Measurements from ENCODE around the gene BCL11A.

The BCL11A gene

DNA sequence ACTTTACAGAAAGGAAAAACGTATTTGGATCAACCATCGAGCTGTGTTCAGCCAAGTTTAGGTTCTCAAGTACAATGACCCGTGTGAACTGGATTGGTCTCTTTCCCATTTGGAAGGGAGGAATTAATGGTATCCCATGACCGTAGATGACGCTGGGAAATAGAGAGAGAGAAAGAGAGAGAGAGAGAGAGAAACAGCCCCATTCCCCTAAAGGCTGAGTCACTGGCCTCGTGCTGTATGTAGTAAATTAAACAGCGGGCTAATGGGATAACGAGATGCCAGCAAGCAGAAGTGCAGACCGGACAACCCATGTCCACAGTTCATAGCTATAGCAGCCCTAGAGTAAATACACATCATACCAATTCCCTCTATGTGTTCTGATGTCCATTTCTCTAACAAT is 99.6 kb downstream of the BCL11A start:
- DNase-seq: no peak

DNA sequence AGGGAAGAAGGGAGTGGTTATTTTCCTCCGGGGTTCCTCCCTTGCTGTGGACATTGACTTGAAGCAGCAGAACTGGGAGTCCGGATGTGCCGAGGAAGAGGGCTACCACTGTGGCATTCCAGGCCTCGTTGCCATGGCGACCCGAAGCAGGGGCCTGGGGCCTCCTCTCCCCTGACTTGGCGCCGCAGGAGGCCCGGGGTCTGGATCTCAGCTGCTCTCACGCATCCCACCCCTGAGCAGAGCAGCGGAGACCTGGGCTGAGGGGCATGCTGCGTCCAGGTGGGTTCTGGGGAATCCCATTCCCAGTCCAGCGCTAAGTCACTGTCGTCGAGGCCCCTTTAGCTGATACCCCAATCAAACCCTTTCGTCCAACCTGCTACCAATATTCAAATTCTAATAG is 100.2 kb downstream of the BCL11A start:
- no peak for DNase-seq

DNA sequence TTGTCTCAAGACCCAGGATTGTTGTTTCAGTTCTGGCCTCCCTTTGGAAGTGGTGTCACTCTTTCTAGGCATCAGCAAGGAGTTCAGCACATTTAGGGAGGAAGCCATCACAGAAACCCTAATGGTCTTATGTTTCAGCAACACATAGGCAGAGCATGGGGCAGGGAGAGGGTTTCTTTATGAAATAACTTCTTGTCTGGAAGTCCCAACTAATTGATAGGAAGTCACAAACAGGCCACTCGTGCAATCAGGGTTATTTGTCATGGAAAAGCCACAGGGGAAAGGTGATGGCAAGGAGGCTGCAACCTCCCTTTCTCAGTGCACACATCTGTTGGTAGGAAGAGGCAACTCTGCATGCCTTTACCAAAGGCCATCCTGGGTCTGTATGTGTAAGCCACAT is 103.0 kb downstream of the BCL11A start:
- DNase-seq: no peak

DNA sequence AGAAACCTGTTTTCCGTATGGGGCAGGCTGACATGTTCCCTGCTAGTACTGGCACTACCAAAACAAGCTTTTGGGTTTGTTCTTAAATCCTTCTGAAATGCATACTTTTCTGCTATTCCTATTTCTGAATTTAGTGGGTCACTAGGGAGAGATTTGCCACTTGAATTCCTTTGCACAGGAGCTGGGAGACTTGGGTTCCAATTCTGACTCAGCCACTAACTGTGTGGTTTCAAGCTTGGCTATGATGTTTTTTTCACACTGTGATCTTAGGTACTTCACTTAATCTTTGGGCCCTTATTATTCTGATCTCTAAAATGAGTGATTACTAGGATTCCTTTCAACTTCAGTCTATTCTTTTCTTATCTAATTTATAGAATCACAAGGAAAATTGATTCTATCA is 105.5 kb downstream of the BCL11A start:
- DNase-seq: no peak

DNA sequence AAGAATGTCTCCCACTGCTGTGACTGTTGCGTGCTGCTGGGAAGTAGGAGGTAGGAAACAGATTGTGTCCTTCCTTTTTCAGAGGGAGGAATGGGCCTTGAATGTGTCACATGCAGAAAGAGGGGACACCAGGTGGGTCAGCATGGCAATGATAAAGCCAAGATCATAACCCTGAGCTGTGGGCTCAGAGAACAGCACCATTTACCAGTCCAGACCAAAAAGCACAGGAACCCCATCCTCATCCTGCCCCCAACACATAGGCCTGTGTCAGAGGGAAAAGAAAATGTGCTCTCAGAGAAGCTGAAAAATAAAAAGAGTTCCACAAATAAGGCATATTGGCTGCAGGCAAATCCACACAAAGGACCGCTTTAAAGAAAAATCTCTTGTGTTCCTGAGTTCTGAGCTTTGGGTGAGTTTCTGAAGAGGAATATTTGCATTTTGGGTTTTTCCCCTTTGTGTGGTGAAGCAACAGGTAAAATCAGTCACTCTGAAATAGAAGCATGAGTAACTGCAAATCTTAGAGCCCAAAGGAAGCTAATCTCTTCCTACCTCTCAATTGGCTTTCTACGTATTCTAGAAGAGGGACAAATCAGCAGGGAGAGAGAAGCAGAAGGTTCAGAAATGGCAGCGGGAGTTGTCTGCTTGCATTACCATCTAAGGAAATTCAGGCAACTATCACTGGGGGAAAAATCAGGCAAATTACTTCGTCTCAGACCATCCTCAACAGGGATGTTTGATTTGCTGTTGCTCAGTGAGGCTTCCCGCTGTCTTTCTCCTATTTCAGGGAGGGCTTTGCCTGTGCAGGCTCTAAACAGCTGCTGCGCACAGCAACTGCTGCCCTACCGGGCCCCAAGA is 106.8 kb downstream of the BCL11A start:
- DNase-seq: no peak

DNA sequence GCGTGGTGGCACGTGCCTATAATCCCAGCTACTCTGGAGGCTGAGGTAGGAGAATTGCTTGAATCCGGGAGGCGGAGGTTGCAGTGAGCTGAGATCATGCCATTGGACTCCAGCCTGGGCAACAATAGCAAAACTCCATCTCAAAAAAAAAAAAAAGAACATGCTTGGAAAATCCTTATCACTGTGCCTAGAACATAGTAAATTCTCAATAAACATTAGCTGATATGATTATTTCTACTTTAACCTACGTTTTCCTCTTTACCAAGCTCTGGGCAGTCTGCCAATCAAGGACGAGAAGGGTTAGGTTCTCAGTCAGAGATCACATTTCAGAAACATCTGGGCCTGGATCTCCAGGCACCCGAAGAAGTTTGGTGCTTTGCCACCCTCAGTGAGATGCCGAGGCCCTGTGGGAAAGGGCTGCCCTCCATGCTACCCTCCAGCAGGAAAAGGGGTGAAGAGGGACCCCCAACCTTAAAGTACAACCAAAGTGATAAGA is 107.7 kb downstream of the BCL11A start:
- no peak for DNase-seq

DNA sequence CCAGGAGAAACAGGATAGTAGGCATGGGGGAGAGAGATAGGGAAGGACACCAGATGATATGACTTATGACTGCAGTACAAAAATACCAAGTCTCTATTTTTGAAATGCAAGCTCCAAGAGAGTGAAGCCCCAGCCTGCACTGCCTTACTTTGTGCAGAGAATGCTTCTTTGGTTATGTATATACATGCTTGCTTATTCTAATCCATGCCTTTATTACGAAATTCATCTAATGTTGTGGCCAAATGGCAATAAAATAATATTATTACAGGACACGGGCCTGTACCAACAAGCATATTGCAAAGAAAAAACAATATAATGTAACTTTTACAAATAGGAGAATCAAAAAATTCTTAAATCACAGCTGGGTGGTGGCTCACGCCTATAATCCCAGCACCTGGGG is 110.8 kb downstream of the BCL11A start:
- no peak for DNase-seq

DNA sequence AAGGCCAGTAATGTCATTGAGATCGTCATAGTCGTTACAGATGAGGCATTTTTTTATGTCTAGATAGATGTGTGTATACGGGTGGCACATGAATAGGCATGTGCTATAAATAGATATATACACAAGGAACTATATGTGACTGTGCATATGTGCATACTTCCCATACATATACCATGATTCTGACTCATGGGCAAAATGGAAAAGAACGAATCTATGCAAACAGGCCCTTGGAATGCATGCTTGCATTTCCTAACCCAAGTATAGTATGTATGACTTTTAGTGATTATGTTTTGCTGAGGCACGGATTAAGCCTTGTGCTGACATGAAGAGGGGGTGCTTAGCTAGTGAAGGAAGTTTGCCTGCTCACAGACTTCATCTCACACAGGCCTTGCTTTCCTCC is 111.7 kb downstream of the BCL11A start:
- DNase-seq: no peak

DNA sequence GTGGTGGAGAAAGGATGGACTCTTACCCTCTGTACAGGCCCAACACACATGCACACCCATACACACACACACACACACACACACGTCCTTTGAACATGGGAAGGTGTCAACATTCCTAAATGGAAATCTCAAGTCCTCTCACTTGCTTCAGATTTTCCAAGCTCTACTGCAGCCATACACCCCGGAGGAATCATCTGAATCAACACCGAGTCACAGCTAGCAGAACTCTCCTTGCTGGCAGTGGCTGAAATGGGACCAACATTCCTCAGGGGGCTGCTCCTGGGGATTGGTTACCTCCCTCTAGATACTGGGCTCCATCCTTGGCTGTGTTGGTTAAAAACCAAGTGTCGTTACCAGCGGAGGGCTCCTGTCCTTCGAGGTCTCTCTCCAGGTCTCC is 112.7 kb downstream of the BCL11A start:
- DNase-seq: no peak

DNA sequence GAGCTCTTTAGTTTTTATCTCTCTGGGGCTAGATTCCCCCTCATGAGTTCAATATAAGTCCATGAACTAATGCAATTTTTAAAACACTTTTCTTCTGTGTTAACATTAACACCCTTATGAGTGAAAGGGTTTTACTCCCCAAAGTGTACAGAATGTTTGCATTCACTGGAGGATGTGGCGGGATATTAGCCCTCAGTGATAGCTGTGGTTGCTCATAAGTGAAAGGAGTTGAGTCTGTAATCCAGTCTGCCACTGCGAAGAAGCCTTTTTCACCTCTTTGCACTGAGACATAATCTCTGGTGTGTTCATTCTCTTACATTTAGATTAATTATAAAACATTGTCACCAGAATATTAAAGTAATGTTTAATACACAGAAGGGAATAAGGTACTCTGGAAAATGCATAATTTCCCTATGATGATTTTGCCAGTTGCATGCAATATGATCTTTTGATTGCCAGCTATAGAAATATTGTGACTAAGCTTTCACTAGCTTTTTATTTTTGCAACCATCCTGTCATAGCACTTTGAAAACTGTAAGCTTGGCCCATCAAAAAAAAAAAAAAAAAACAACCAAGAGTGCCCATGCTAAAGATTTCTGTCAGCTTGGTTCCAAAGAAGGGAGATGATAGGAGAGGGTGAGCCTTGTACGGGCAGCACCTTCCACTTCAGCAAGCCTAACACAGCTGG is 113.2 kb downstream of the BCL11A start:
- no peak for DNase-seq

DNA sequence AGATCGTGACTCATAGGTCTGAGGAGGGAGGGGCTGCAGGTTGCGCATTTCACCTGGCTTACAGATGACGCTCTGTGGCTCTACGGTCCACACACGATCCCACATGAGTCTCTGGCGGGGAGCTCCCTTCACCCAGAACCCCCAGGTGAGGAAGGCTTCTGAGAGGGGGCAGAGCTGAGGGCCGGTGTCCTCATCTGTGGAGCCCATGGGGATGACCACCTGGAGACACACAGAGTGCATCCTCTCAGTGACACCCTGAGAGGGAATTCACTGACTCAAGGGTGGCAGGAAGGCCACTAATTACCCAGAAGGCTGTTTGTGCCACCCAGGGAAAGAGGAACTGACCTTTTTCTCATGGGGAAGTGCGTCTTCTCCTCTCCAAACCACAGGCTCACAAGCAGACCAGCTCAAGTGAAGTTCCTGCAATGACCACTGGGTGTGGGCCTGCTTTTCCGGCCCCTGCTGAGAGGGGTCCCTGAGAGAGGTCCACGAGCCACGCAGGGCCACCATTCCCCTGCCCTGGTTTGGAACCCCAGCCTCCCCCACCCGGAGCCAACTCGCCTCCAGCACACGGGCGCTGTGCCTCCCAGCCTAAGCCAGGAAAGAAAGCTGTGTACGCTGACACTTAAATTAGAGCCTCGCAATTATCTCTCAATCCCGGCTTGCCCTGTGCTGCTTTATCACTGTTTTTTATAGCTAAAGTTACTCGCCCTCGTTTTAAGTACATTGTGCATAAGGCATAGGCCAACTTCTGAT is 114.1 kb downstream of the BCL11A start:
- no peak for DNase-seq

DNA sequence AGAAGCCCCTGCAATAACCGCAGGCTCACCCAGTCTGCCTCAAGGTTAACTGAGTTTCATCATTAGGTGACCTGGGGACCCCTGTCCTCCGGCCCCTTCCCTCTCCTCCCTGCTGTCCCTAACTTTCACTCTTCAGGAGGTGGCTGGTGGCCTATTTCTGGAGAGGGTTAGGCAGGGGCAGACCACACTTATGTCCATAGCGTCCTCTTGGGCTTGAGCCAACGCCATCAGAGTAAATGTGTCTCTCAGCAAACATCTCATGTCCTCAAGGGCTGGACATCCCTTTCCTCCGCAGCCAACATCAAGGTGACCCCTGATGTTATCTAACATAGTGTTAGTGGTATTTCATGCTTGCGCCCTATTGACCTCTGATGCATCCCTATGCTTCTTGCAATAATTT is 114.8 kb downstream of the BCL11A start:
- no peak for DNase-seq

DNA sequence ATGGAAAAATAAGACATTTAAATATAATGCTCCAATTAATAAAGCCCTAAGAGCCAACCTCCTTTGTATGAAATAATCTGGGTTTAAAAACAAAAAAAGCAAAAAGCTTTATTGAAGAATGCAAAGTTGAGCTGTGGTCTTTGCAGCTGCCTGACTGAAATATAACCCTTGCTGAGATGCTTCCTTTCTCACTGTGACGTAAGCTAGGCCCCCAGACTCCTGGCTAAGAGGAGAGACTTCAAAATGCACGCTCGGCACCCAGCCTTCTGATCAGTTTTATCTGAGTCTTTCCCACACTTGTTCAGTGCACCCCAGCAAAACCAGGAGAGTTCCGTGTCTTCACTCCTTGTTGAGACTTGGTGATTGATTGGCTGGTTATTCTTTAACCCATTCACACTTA is 115.3 kb downstream of the BCL11A start:
- no peak for DNase-seq

DNA sequence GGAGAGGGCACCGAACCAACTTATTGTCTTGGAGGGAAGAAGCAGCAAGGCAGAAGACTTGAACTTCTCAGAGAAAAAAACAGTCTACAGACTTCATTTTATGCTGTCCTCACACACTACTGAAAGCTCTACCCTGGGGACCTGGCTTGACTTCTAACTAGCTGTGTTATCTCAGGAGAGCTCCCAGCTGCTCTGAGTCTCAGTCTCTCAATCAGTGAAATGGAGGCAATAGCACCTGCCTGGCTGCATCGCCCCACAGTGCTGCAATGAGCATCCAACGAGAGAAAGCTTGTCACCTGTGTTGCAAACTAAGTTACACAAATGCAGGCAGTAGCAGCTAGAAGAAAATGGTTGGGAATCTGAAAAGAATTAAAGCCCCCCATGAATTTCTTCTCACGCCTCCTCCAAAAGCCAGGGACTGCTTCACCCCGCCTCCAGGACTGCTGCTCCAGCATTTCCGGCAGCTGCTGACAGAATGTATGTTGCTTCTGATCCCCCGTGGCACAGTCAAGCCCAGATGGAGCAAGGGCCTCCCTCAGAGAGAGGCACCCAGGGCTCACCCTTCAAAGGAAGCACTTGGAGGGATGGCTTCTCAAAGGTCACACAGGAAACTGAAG is 116.3 kb downstream of the BCL11A start:
- no peak for DNase-seq

DNA sequence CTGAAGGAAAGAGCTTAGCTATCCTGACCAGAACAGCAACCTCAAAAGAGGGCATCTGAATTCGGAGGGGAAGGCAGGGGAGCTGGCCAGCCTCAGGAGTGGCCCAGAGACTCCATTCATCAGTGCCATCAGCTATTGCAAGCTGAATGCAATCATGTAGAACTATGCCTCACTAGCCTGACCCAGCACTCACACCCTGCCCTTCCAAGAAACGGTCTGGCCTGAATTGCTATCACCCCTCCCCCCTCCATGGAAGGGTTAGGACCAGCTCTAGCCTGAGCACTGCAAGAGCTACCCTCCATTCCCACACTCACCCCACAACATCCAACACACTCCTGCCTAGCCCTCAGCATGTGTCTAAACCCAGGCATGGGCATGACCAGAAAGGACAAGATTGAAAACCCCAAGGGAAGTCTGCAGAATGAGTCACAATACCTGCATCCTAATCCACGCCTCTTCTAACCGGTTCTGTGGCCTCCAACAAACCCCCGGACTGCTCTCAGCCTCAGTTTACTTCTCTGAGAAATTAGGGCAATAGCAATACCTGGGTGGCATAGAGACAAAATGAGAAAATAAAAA is 120.3 kb downstream of the BCL11A start:
- DNase-seq: no peak

DNA sequence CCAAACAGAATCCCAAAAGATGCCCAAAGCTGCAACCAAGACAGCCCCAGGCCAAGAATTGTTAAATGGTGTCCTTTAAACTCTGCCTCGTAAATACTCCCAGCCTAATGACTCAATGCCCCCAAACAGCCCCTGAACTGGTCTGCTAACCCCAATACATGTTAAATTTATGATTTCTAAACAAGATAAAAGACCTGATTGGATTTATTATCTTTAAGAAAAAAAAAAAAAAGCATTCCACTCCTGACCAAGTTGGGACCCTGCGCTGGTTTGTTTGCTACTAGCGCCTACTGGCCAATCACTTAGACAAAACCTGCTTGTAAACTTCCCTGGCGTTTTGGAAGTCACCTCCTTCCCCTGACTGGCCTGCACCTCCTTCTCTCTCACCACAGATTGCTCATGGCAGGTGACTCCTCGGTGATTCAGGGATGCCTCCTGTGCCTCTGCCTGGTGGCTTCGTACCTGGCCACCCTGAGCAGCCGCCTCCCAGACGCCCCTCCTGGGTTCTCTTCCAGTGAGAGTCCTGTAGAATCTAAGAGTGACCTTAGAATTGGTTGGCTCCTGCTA is 121.3 kb downstream of the BCL11A start:
- no peak for DNase-seq

DNA sequence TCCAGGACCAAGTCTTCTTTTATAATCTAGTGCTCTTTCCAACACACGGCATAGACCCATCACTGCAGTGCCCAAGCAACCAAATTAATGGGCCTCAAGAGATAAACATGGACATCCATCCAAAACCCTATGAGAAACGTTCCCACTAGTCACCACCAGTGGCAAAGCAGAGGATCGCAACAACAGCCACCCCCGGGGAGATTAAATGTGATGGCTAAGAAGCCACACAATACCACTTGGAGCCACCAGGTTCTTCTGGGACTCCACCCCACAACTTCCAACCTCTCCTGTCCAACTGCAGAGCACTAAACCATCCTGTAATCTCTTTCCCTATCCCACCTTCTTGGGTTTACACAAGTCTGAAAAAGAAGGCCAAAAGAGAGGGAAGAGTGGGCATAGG is 123.8 kb downstream of the BCL11A start:
- DNase-seq: no peak

DNA sequence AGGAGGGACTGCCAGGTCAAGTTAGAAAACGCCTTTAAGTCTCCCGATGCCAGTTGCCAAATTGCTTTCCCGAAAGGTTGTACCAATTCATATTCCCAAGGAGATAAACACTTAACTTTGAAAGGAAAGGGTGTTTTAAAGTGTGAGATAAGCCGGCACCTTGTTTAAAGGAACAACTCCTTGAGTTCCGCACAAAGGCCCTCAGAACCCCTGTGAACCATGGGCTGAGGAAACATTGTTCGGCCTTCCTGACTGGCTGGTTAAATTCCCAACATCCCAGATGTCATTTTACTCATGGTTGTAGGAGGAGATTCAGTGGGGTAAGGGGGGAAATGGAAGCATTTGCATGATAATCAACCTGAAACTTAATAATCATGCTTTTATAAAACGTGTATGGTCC is 126.6 kb downstream of the BCL11A start:
- no peak for DNase-seq

DNA sequence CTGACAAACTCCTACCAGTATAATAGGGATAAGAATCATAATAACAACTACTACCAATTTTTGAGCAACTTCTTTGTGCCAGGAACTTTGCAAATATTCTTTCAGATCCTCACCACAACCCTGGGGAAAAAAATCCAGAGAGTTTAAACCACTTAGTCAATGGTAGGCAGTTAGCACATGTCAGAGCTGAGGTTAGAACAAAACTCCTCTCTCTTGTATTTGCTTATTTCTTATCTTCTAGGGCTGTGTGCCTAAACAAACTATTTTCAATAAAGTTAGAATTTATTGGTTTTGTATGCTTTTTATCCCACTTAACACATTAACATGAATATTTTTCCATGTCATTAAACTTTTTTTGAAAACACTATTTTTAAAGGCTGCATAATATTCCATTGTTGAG is 127.1 kb downstream of the BCL11A start:
- DNase-seq: no peak

DNA sequence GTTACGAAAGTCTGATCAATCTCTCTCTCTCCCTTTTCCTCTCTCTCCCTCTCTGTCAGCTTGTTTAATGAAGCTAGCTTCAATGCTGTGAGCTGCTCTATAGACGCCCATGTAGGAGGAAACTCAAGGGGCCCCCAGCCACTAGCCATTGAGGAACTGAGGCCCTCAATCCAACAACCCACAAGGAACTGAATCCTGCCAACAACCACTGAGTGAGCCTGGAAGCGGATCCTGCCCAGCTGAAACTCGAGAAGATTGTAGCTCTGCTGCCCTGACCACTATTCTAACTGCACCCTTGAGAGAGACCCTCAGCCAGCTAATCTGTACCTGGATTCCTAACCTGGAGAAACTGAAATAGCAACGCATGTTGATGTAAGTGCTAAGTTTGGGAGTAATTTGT is 129.2 kb downstream of the BCL11A start:
- DNase-seq: no peak

DNA sequence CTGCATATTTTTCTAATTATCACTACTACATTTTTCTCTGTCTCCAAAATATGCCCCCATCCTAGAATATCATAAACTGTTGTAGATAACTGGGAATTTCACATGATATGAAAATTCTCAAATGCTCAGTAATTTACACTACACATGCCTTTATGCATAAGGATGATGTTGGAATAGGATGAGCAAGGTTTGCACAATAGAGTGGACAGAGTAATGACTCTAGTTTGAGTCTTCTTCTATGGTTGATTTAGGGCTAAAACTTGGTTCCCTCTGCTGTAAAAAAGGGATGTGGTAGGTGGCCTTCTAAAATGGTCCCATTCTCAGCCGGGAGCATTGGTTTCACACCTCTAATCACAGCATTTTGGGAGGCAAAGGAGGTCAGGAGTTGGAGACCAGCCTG is 129.9 kb downstream of the BCL11A start:
- no peak for DNase-seq

DNA sequence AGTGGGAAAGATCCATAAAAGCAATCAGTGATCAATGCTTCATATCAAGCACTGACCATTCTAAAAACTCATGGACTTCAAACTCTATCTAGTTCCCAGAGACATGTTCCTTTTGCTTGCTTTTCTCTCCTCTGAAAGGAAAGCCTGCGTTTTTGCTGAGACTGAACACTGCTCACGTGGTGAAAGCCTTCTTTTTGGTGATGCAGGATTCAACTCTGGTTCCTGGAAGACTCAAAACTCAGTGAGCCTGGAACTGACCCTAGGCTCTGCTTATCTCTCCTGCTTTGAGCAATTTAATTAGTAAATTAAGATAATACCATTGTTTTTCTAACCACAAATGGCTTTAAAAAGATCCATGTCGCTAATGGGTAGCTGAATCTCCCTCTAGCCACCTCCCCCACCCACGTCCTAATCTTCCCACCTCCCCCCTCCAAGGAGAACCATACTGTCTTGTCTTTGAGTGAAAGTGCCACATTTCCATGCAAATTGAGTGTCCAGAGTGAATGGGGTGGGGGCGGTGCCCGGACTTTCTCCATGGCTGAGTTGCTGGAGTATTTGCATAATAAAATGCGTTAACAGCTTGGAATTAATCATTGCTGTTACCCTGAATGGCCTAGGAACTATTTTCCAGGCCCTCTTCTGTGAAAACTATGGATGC is 130.5 kb downstream of the BCL11A start:
- DNase-seq: no peak
